Activated T-cell treated with anti-CD3 and anti-CD28 coated beads, Interleukin-2, amount 50 U/mL, for 4 hours (primary cell): ENCODE measurements around the gene SLC30A7. TPM values are rescaled to one million over a fixed set of nuclear protein-coding genes. Genes with fewer than 3 reads are reported as not detected.
"Not testable (repeated sequence)": the region's sequence is repeated elsewhere in the genome, so short reads cannot be mapped to it uniquely, and the experiment has no call there.

Experiments used
- ATAC-seq, 2 donors: fragments of 200-7000 bp; cut with Tn5 transposase; one replicate each; pipeline ENCODE4 v1.10.0; 2021
- DNase-seq: peaks from one replicate; pipeline ENCODE4 v3.0.0-alpha.2; 2020
- H3K27me3 Mint-ChIP-seq: one replicate; pipeline ENCODE4 v1.8.0; 2021; ENCODE audit warnings: low read depth, mixed read lengths
- H3K36me3 Mint-ChIP-seq: one replicate; pipeline ENCODE4 v1.8.0; 2022; ENCODE audit warnings: mixed read lengths; ENCODE audit not compliant: insufficient read depth
- H3K4me1 Mint-ChIP-seq: one replicate; pipeline ENCODE4 v1.8.0; 2021; ENCODE audit warnings: low read depth, mixed read lengths
- H3K4me3 Mint-ChIP-seq: one replicate; pipeline ENCODE4 v1.8.0; 2021; ENCODE audit warnings: mild to moderate bottlenecking, moderate library complexity, mixed read lengths
- H3K9me3 Mint-ChIP-seq: one replicate; pipeline ENCODE4 v1.8.0; 2021; ENCODE audit warnings: mixed read lengths
- total RNA-seq, 3 donors: library from RNA; stranded (reverse); gene quantifications; one replicate each; pipeline ENCODE4 v1.2.1, GENCODE V29; 2021

Gene SLC30A7
- total RNA-seq, result 10 to 100 TPM; 37.7 to 48.9 (median 46.3) TPM

GRCh38 chr1:100895540-100896480 lies at the start of gene SLC30A7:
Gene SLC30A7, plus strand, starts transcription at chr1:100896090. Its CDS starts 173 bp downstream, at chr1:100896263.
- no peaks in the 10 kb centered on the region for H3K9me3 Mint-ChIP-seq
- no peaks in the 10 kb centered on the region for H3K27me3 Mint-ChIP-seq
- H3K4me3 Mint-ChIP-seq, result peak within 1 kb of the TSS; percentile 94
- peaks cover 20% of the 10 kb centered on the region for H3K36me3 Mint-ChIP-seq
- ATAC-seq (peak; percentile 82 to 85), DNase-seq (peak; percentile 98)
- H3K4me1 Mint-ChIP-seq, result peaks cover 37% of the 10 kb centered on the region

- Mint-ChIP-seq H3K36me3 (no peaks in the 10 kb centered on the region), H3K4me3 (no peak overlapping the region), H3K27me3 (peaks cover 34% of the 10 kb centered on the region), H3K9me3 (no peaks in the 10 kb centered on the region), H3K4me1 (no peaks in the 10 kb centered on the region)
- DNase-seq, result no peak
- ATAC-seq, result no peak
These were observed 48.4 kb upstream of the SLC30A7 start for GRCh38 chr1:100847361-100848082.

GRCh38 chr1:100851726-100852125 lies 44.2 kb upstream of the SLC30A7 start:
- ATAC-seq (no peak), DNase-seq (no peak)
- no peak overlapping the region for H3K4me3 Mint-ChIP-seq
- H3K36me3 Mint-ChIP-seq, result no peaks in the 10 kb centered on the region
- peaks cover 34% of the 10 kb centered on the region for H3K27me3 Mint-ChIP-seq
- no peaks in the 10 kb centered on the region for H3K9me3 Mint-ChIP-seq
- H3K4me1 Mint-ChIP-seq, result no peaks in the 10 kb centered on the region

GRCh38 chr1:100852976-100853375 lies 42.9 kb upstream of the SLC30A7 start:
- no peaks in the 10 kb centered on the region for H3K36me3 Mint-ChIP-seq
- H3K4me3 Mint-ChIP-seq, result no peak overlapping the region
- H3K4me1 Mint-ChIP-seq, result no peaks in the 10 kb centered on the region
- H3K27me3 Mint-ChIP-seq, result peaks cover 33% of the 10 kb centered on the region
- ATAC-seq, result no peak
- DNase-seq, result no peak
- no peaks in the 10 kb centered on the region for H3K9me3 Mint-ChIP-seq

- ATAC-seq, H3K4me1 Mint-ChIP-seq, H3K4me3 Mint-ChIP-seq, DNase-seq, H3K9me3 Mint-ChIP-seq, H3K36me3 Mint-ChIP-seq: not testable (repeated sequence)
- peaks cover 15% of the 10 kb centered on the region for H3K27me3 Mint-ChIP-seq
These were observed 40.8 kb upstream of the SLC30A7 start for GRCh38 chr1:100855116-100855515.

GRCh38 chr1:100860397-100860991 lies 35.4 kb upstream of the SLC30A7 start:
- Mint-ChIP-seq H3K27me3 (peaks cover 3% of the 10 kb centered on the region), H3K36me3 (no peaks in the 10 kb centered on the region), H3K4me1 (no peaks in the 10 kb centered on the region), H3K4me3 (no peak overlapping the region), H3K9me3 (no peaks in the 10 kb centered on the region)
- ATAC-seq (no peak), DNase-seq (no peak)

- DNase-seq (no peak), ATAC-seq (no peak)
- H3K9me3 Mint-ChIP-seq, result no peaks in the 10 kb centered on the region
- H3K36me3 Mint-ChIP-seq, result no peaks in the 10 kb centered on the region
- no peaks in the 10 kb centered on the region for H3K4me1 Mint-ChIP-seq
- H3K4me3 Mint-ChIP-seq, result no peak overlapping the region
- peaks cover 3% of the 10 kb centered on the region for H3K27me3 Mint-ChIP-seq
These were observed 34.5 kb upstream of the SLC30A7 start for GRCh38 chr1:100861379-100861778.

GRCh38 chr1:100862591-100862990 lies 33.3 kb upstream of the SLC30A7 start:
- Mint-ChIP-seq H3K4me3 (no peak overlapping the region), H3K27me3 (no peaks in the 10 kb centered on the region), H3K9me3 (no peaks in the 10 kb centered on the region), H3K36me3 (no peaks in the 10 kb centered on the region), H3K4me1 (no peaks in the 10 kb centered on the region)
- no peak for ATAC-seq
- DNase-seq, result no peak

GRCh38 chr1:100866041-100866900 lies 29.6 kb upstream of the SLC30A7 start:
- no peaks in the 10 kb centered on the region for H3K9me3 Mint-ChIP-seq
- no peak for ATAC-seq
- no peaks in the 10 kb centered on the region for H3K36me3 Mint-ChIP-seq
- no peaks in the 10 kb centered on the region for H3K4me1 Mint-ChIP-seq
- H3K4me3 Mint-ChIP-seq, result no peak overlapping the region
- no peak for DNase-seq
- H3K27me3 Mint-ChIP-seq, result no peaks in the 10 kb centered on the region

DNA sequence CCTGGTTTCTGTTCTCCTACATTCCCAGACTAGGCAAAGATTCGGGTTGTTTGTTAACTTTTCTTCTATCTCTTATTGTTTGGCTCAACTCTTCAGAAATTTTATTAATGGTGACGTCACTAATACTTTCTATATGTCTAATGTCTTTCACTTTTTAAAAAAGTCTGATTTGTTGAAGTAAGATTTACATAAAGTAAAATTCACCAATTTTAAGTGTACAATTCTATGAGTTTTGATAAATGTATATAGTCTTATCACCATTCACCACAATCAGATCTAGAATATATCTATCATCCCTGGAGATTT lies 29.0 kb upstream of the SLC30A7 start:
- ATAC-seq (no peak), DNase-seq (no peak)
- H3K36me3 Mint-ChIP-seq, result no peaks in the 10 kb centered on the region
- H3K4me1 Mint-ChIP-seq, result no peaks in the 10 kb centered on the region
- H3K4me3 Mint-ChIP-seq, result no peak overlapping the region
- no peaks in the 10 kb centered on the region for H3K27me3 Mint-ChIP-seq
- H3K9me3 Mint-ChIP-seq, result no peaks in the 10 kb centered on the region

- H3K27me3 Mint-ChIP-seq, result no peaks in the 10 kb centered on the region
- no peak overlapping the region for H3K4me3 Mint-ChIP-seq
- no peaks in the 10 kb centered on the region for H3K36me3 Mint-ChIP-seq
- ATAC-seq (no peak), DNase-seq (no peak)
- no peaks in the 10 kb centered on the region for H3K9me3 Mint-ChIP-seq
- H3K4me1 Mint-ChIP-seq, result no peaks in the 10 kb centered on the region
These were observed 27.4 kb upstream of the SLC30A7 start for GRCh38 chr1:100868364-100868995.

DNA sequence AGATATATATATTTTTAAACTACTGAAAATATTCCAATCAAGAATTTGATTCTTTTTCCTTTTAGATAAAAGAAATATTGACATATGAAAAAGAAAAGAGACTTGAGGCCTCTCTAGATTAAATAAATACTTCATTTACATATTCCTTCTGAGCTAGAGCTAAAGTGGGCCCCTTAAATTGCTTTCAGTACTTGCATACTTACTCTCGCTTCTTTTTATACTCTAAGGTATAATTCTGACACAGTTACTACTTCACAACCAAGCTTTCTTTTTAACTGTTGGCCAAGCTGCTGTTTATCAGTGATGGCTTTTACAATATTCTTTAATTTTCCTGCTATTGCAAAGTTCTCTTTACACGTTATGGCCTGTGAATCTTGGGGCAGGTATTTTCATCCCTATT lies 25.9 kb upstream of the SLC30A7 start:
- no peak for DNase-seq
- H3K4me1 Mint-ChIP-seq, result no peaks in the 10 kb centered on the region
- no peaks in the 10 kb centered on the region for H3K9me3 Mint-ChIP-seq
- no peaks in the 10 kb centered on the region for H3K27me3 Mint-ChIP-seq
- H3K36me3 Mint-ChIP-seq, result no peaks in the 10 kb centered on the region
- H3K4me3 Mint-ChIP-seq, result no peak overlapping the region
- ATAC-seq, result no peak

GRCh38 chr1:100874433-100874832 lies 21.5 kb upstream of the SLC30A7 start:
- ATAC-seq, result no peak
- no peaks in the 10 kb centered on the region for H3K36me3 Mint-ChIP-seq
- H3K4me3 Mint-ChIP-seq, result no peak overlapping the region
- no peak for DNase-seq
- no peaks in the 10 kb centered on the region for H3K27me3 Mint-ChIP-seq
- H3K9me3 Mint-ChIP-seq, result no peaks in the 10 kb centered on the region
- H3K4me1 Mint-ChIP-seq, result no peaks in the 10 kb centered on the region
